ENCODE measurements around the gene TNFSF4. TPM values are rescaled to one million over a fixed set of nuclear protein-coding genes. Genes with fewer than 3 reads are reported as not detected.
A peak's percentile ranks its signal among the peaks of the same experiment; 100 is the strongest.

Gene TNFSF4
- total RNA-seq, 4 donors from 2014 or later, result 0.87 to 5.1 (median 1.4) TPM

GRCh38 chr1:173152598-173152997 lies 54.5 kb downstream of the TNFSF4 start:
- Histone ChIP-seq H3K4me1 (no peaks in the 10 kb centered on the region), H3K27ac (no peak overlapping the region), H3K27me3 (no peaks in the 10 kb centered on the region), H3K4me3 (no peak overlapping the region), H3K9me3 (peaks cover 0 to 16% (median 0%) of the 10 kb centered on the region in 4 donors), H3K36me3 (no peaks in the 10 kb centered on the region)
- TF ChIP-seq CTCF (IDR thresholded peaks at IDR 0.05) (no peak), EP300 (IDR thresholded peaks at IDR 0.05) (no peak), POLR2A (IDR thresholded peaks at IDR 0.05) (no peak)
- 90 to 94% methylated on average over 2 of the region's 2 CpGs for WGBS, 2 donors
- no peak for DNase-seq (ENCODE audit: low spot score in 2 of 2)

GRCh38 chr1:173150795-173151194 lies 56.3 kb downstream of the TNFSF4 start:
- Histone ChIP-seq H3K27ac (no peak overlapping the region), H3K27me3 (no peaks in the 10 kb centered on the region), H3K36me3 (no peaks in the 10 kb centered on the region), H3K4me3 (no peak overlapping the region), H3K4me1 (no peaks in the 10 kb centered on the region), H3K9me3 (peaks cover 0 to 34% (median 4%) of the 10 kb centered on the region in 4 donors)
- DNase-seq (ENCODE audit: low spot score in 2 of 2), result no peak
- WGBS, 2 donors, result 47 to 95% methylated on average over 2 of the region's 2 CpGs
- no peak for TF ChIP-seq POLR2A (IDR thresholded peaks at IDR 0.05)
- no peak for TF ChIP-seq EP300 (IDR thresholded peaks at IDR 0.05)
- TF ChIP-seq CTCF (IDR thresholded peaks at IDR 0.05), result no peak

GRCh38 chr1:173149887-173150286 lies 57.2 kb downstream of the TNFSF4 start:
- TF ChIP-seq POLR2A (IDR thresholded peaks at IDR 0.05) (no peak), CTCF (IDR thresholded peaks at IDR 0.05) (no peak), EP300 (IDR thresholded peaks at IDR 0.05) (peak in 1 of 2 donors; percentile 33)
- Histone ChIP-seq H3K4me1 (no peaks in the 10 kb centered on the region), H3K27ac (no peak overlapping the region), H3K27me3 (no peaks in the 10 kb centered on the region), H3K9me3 (peaks cover 0 to 43% (median 8%) of the 10 kb centered on the region in 4 donors), H3K4me3 (no peak overlapping the region), H3K36me3 (no peaks in the 10 kb centered on the region)
- DNase-seq (ENCODE audit: low spot score in 2 of 2), result peak in 1 of 2 donors; percentile 42
- 74 to 84% methylated on average over 2 of the region's 2 CpGs for WGBS, 2 donors

GRCh38 chr1:173148971-173149370 lies 58.2 kb downstream of the TNFSF4 start:
- WGBS, 2 donors, result 72 to 89% methylated on average over 2 of the region's 2 CpGs
- TF ChIP-seq POLR2A (IDR thresholded peaks at IDR 0.05) (no peak), CTCF (IDR thresholded peaks at IDR 0.05) (no peak), EP300 (IDR thresholded peaks at IDR 0.05) (no peak)
- H3K4me3 ChIP-seq, result no peak overlapping the region

GRCh38 chr1:173148545-173148944 lies 58.6 kb downstream of the TNFSF4 start:
- no peak for DNase-seq (ENCODE audit: low spot score in 2 of 2)
- H3K36me3 ChIP-seq, result no peaks in the 10 kb centered on the region
- 72 to 77% methylated on average over 2 of the region's 2 CpGs for WGBS, 2 donors
- no peaks in the 10 kb centered on the region for H3K27me3 ChIP-seq
- no peak overlapping the region for H3K4me3 ChIP-seq
- no peak overlapping the region for H3K27ac ChIP-seq
- H3K9me3 ChIP-seq, result peaks cover 0 to 46% (median 10%) of the 10 kb centered on the region in 4 donors
- TF ChIP-seq EP300 (IDR thresholded peaks at IDR 0.05) (no peak), CTCF (IDR thresholded peaks at IDR 0.05) (no peak), POLR2A (IDR thresholded peaks at IDR 0.05) (no peak)
- no peaks in the 10 kb centered on the region for H3K4me1 ChIP-seq

More at GRCh38 chr1:173148971-173149370, 58.2 kb downstream of the TNFSF4 start:
- Histone ChIP-seq H3K36me3 (no peaks in the 10 kb centered on the region), H3K4me1 (no peaks in the 10 kb centered on the region), H3K9me3 (peaks cover 0 to 46% (median 8%) of the 10 kb centered on the region in 4 donors), H3K27ac (no peak overlapping the region), H3K27me3 (no peaks in the 10 kb centered on the region)
- DNase-seq (ENCODE audit: low spot score in 2 of 2), result no peak

Data from tibial nerve (tissue), 4 donors.